GM06990 (cell line): ENCODE measurements around the gene ORM2.

Experiments
- DNase-seq: peaks from one replicate; pipeline ENCODE4 v3.0.0-alpha.2; 2011; ENCODE audit not compliant: insufficient read length; ENCODE audit errors: extremely low read depth
- H3K27me3 ChIP-seq: replicated peaks from 2 replicates; pipeline ENCODE4 v1.6.0; 2011; ENCODE audit warnings: low read length; ENCODE audit not compliant: control insufficient read depth, insufficient read depth
- H3K36me3 ChIP-seq: 2 replicates; pipeline ENCODE4 v1.5.1; 2011; ENCODE audit warnings: low read length; ENCODE audit not compliant: control insufficient read depth, insufficient read depth
- H3K4me3 ChIP-seq: replicated peaks from 2 replicates; pipeline ENCODE4 v1.5.1; 2011; ENCODE audit warnings: low read depth, mild to moderate bottlenecking, control low read depth, low read length
- CTCF ChIP-seq: IDR thresholded peaks from 2 replicates; pipeline ENCODE4 v1.5.1; 2011; ENCODE audit warnings: low read length, control low read depth, mild to moderate bottlenecking, inconsistent platforms; ENCODE audit not compliant: insufficient read depth, poor library complexity, severe bottlenecking

ORM2 gene

GRCh38 chr9:114376586-114377445, 47.1 kb downstream of the ORM2 start:
- Histone ChIP-seq H3K4me3 (no peak overlapping the region), H3K27me3 (no peaks in the 10 kb centered on the region), H3K36me3 (peaks cover 50% of the 10 kb centered on the region)
- no peak for TF ChIP-seq CTCF
- DNase-seq = no peak

- Histone ChIP-seq H3K36me3 (peaks cover 45% of the 10 kb centered on the region), H3K27me3 (no peaks in the 10 kb centered on the region), H3K4me3 (no peak overlapping the region)
- no peak for TF ChIP-seq CTCF
- no peak for DNase-seq
These were observed 48.3 kb downstream of the ORM2 start for GRCh38 chr9:114378016-114378415.

- Histone ChIP-seq H3K36me3 (peaks cover 42% of the 10 kb centered on the region), H3K4me3 (no peak overlapping the region), H3K27me3 (no peaks in the 10 kb centered on the region)
- no peak for TF ChIP-seq CTCF
- DNase-seq = no peak
These were observed 49.2 kb downstream of the ORM2 start for GRCh38 chr9:114378883-114379282.
